GM21381 (cell line): ENCODE measurements around the gene ALPG.
"Not testable (repeated sequence)": the region's sequence is repeated elsewhere in the genome, so short reads cannot be mapped to it uniquely, and the experiment has no call there.

Experiments used
- ATAC-seq: cut with Tn5 transposase; IDR thresholded peaks from one replicate; pipeline ENCODE4 v1.9.1; 2021; ENCODE audit warnings: mild to moderate bottlenecking, moderate library complexity; ENCODE audit not compliant: unreplicated experiment

The ALPG gene

GRCh38 chr2:232406556-232407310, at the start of gene ALPG:
TSS of gene ALPG (plus strand) at chr2:232406844. CDS start at chr2:232406895, 51 bp downstream.
- ATAC-seq, result no peak

GRCh38 chr2:232361646-232362045, 45.0 kb upstream of the ALPG start:
- ATAC-seq, result no peak

GRCh38 chr2:232362174-232362900, 44.3 kb upstream of the ALPG start:
- ATAC-seq, result no peak

- ATAC-seq, result not testable (repeated sequence)
These were observed 43.4 kb upstream of the ALPG start for GRCh38 chr2:232363064-232363783.

- ATAC-seq, result no peak
These were observed 42.6 kb upstream of the ALPG start for GRCh38 chr2:232363784-232364615.

GRCh38 chr2:232364806-232365594, 41.6 kb upstream of the ALPG start:
- not testable (repeated sequence) for ATAC-seq

GRCh38 chr2:232365621-232366321, 40.9 kb upstream of the ALPG start:
- no peak for ATAC-seq

- ATAC-seq, result not testable (repeated sequence)
These were observed 40.2 kb upstream of the ALPG start for GRCh38 chr2:232366461-232366860.

GRCh38 chr2:232367016-232367415, 39.6 kb upstream of the ALPG start:
- ATAC-seq, result no peak

- ATAC-seq, result no peak
These were observed 38.9 kb upstream of the ALPG start for GRCh38 chr2:232367591-232368233.

GRCh38 chr2:232368311-232368731, 38.3 kb upstream of the ALPG start:
- no peak for ATAC-seq

GRCh38 chr2:232369126-232369951, 37.3 kb upstream of the ALPG start:
- no peak for ATAC-seq

GRCh38 chr2:232370007-232370406, 36.6 kb upstream of the ALPG start:
- not testable (repeated sequence) for ATAC-seq

GRCh38 chr2:232372231-232373208, 34.1 kb upstream of the ALPG start:
- no peak for ATAC-seq

- no peak for ATAC-seq
These were observed 32.3 kb upstream of the ALPG start for GRCh38 chr2:232374356-232374755.

- ATAC-seq, result no peak
These were observed 31.5 kb upstream of the ALPG start for GRCh38 chr2:232375164-232375563.

GRCh38 chr2:232376260-232376659, 30.4 kb upstream of the ALPG start:
- no peak for ATAC-seq
